GM19193 (cell line): ENCODE results near the gene CARD6.

Source experiments
- POLR2A ChIP-seq: IDR thresholded peaks from 4 replicates; pipeline ENCODE4 v1.6.1; 2011; ENCODE audit not compliant: insufficient read depth, insufficient read length; ENCODE audit errors: extremely low read depth

CARD6 gene

DNA sequence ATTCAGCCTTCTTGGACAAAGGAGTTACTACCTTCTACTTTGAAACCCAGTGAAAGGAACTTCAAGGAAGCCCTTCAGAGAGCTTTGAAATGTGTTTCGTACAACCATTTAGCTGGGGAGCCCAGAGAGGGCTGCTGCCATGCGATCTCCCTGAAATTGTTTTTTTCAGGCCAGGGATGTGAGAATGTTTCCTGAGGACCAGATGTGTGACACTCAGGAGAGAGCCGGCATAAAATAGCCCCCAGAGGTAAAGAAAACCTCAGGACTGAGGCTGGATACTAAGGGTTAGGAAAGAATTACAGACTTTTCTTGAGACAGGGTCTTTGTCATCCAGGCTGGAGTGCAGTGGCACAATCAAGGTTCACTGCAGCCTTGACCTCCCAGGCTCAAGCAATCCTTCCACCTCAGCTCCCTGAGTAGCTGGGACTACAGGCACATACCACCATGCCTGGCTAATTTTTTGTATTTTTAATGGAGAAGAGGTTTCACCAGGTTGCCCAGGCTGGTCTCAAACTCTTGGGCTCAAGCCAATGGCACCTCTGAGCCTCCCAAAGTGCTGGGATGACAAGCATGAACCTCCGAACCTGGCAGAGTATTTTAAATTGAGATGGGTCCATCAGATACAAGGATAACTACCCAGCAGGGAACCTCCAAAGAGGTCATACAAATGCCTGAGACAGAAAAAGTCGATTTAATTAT, 14.5 kb upstream of the CARD6 start:
- no peak for TF ChIP-seq POLR2A

DNA sequence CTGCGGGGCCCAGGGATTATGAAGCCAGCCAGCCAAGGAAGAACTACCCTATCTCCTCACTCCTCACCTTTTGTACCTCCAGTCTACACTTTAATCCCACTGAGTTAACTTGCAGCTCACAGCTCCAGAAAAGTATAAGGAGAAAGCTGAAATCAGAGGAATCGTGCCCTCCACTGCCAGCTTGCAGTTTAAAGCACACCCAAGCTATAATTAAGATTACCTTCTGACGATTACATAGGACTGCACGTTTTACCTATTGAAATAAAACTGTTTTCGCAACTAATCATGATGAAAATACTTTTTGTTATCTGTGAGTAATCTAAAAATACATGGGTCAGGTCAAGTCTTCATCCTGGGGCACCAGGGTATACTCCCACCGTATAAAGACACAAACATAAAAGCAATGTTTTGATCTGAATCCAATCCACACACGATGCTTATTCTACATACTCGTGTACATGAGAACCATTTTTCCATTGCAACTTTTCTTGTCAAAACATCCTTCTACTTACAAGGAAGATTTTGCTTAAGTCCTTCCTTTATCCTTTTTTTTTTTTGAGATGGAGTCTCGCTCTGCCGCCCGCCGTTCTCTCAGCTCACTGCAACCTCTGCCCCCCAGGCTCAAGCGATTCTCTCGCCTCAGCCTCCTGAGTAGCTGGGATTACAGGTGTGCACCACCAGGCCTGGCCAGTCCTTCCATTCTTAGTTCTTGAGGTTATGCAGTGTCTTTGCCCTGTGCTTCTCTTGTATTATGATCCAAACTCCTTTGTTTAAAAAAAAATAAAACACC, 13.8 kb upstream of the CARD6 start:
- no peak for TF ChIP-seq POLR2A

DNA sequence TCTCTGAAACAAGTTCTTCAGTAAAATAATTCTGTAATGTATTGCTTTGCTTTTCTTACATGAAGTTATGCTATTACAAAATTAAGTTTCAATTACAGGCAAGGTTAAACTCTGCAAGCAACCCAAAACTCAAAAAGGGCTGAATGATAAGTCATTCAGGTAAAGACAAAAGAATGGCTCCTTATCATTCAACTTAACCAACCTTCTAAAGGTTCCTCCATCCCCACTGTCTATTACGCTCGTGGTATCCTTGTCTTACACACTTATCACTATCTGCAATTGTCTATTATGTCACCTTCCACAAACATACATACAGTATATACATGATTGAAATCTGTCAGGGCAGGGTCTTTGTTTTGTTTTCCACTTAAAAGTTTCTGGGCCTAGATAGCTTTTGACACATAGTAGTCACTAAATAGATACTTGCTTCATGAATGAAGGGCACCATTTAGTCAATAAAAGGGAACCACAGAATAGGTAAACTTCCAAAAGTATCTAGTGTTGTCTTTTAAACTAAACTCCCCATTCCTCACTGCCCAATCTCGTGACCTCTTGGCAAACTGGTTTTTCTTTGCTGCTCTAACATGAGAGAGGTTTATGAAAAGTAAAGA, 13.0 kb upstream of the CARD6 start:
- peak; percentile 13 for TF ChIP-seq POLR2A

DNA sequence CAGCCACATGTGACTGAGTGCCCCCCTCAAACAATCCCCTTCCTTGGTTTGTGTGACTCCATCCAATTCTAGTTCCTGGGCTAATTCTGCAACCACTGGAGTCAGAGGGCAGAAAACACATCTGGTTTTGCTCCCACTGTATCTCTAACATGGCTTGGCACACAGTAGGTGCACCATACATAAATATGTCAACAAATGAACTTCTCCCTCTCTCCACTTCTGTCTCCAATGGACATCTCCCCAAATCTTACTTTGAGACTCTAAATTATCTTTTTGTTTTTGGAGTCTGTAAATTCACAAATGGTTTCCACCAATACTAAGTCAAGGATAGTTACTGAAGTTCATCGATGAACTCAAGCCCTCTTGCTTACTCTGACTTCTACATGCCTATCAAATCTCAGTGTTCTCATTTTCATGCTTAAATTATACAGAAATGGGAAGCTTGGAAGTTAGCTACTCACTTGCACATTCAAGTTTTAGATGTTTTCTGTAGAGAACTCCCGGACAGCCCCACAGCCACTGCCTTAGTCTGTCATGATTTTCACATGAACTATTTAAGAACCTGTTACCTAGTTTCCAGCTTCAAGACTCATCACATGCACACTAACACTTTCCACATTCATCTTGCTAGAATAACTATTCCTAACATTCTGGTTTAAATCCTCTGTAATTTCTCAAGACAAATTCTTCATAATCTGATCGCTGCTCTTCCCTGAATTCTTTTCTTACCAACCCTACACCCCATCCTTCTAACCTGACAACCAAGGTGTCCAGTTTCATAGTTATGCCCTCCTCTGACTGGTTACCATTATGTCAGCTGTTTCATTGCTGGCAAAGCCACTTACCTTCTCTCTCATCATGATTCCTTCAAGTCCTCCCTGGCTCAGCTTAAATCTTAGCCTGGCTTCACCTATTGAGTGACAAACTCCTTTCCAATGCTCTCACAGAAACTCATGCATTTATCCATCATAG, 12.2 kb upstream of the CARD6 start:
- no peak for TF ChIP-seq POLR2A

DNA sequence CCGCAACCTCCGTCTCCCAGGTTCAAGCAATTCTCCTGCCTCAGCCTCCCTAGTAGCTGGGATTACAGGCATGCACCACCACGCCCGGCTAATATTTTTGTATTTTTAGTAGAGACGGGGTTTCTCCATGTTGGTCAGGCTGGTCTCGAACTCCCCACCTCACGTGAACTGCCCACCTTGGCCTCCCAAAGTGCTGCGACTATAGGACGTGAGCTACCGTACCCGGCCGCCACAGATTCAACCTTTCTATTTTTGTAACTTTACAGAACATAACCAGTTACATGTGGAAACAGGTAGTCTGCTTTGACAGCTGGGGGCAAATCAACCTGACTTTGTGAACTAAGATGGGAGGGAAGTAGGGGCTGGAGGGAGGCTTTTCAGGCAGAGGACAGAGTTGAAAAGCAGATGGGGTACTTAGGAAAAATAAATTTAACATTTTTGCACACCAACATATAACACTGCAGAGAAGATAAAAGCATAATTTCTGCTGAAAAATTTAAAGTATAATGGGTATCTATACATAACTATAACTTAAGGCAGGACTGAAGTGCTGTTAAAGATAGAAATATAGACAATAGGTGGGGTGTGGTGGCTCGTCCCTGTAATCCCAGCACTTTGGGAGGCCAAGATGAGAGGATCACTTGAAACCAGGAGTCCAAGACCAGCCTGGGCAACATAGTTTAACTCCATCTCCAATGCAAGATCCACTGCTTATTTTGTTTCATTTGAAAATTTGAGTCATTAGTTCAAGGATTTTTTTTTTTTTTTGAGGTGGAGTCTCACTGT, 11.2 kb upstream of the CARD6 start:
- TF ChIP-seq POLR2A, result no peak

DNA sequence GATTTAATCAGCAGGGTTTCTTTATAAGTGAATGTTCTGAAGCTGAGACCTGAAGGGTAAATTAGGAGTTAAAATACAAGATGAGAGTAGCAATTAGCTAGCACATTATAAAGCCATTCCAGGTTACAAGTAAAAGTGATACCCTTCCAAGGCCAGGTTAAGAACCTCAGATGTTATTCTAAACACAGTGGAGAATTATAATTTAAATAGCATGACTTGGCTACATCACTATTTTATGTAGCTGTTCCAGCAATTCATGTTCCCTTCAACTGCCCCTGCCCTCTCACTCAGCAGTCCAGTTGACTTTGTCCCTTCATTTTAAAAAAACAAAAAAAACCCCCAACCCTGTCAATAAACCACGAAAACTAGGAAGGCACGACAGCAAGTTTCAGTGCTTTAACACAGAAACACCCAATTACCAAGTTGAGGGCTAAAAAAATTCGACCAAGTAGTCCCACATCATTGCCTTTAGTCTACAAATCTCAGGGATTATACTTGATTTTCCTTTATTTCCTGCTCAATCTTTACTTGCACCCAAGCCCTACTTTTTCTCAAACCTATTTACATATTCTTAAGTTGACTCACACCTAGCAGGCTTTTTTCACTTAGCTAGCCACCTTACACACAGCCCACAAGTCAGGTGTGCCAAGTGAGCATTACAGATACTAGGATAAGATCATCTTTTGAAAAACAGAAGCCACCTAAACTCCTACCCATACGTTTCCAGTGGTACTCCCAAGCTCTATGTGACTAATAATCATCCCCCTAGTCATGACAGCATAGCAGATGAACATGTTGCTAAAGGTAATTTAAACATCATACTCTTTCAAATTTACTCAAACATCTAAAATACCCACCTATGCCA, 9.6 kb upstream of the CARD6 start:
- TF ChIP-seq POLR2A, result no peak

DNA sequence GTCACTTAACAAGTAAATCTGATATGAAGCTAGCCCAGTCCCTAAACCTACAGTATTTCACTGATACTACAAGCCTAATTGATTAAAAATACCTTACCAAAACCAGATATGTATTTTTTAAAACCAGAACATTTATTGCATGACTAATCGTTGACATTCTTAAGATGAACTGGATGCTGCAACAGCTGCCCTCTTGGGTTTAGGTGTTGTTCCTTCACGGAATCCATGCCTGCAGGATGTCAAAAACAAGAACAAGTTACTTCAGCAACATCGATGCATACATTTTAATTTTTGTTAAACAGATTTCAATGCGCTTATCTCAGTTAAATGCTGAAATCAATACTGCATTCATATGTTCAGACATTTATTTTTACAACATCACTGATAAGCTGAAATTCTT, 8.8 kb upstream of the CARD6 start:
- no peak for TF ChIP-seq POLR2A

DNA sequence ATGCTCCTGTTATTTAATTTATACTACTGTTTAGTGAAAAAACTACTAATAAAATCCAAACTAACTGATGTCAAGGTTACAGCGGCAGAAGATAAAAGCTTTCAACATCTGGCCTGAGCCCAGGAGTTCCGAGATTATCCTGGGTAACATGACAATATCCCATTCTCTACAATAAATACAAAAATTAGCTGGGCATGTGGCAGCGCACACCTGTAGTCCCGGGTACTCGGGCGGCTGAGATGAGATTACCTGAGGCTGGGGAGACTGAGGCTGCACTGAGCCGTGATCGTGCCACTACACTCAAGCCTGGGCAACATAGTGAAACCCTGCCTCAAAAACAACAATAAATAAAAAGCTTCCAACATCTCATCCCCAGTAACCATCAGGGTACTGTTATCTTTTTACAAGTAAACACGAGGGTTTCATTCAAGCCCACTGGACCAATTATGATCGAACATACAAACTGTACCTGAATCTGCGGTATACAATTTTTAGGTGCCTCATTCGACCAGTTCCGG, 7.4 kb upstream of the CARD6 start:
- no peak for TF ChIP-seq POLR2A

DNA sequence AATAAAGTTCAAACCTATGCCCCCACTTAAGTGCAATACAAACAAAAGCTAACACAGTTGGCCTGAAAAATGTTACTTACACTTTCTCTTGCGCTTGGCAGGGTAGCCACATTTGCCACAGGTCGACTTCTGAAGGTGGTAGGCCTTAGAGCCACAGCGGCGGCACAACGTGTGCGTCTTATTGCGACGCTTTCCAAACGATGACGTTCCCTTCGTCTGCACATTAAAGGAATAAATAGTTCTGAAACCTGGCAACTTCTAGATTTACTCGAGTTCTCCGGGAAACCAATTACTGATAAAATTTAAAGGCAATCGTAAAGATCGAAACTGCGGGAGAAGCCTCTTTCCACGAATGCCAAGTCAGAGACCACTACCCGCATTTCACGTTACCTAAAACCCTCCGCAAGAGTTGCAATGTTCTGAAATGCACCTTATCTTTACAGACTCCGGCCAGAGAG, 6.7 kb upstream of the CARD6 start:
- TF ChIP-seq POLR2A, result no peak

DNA sequence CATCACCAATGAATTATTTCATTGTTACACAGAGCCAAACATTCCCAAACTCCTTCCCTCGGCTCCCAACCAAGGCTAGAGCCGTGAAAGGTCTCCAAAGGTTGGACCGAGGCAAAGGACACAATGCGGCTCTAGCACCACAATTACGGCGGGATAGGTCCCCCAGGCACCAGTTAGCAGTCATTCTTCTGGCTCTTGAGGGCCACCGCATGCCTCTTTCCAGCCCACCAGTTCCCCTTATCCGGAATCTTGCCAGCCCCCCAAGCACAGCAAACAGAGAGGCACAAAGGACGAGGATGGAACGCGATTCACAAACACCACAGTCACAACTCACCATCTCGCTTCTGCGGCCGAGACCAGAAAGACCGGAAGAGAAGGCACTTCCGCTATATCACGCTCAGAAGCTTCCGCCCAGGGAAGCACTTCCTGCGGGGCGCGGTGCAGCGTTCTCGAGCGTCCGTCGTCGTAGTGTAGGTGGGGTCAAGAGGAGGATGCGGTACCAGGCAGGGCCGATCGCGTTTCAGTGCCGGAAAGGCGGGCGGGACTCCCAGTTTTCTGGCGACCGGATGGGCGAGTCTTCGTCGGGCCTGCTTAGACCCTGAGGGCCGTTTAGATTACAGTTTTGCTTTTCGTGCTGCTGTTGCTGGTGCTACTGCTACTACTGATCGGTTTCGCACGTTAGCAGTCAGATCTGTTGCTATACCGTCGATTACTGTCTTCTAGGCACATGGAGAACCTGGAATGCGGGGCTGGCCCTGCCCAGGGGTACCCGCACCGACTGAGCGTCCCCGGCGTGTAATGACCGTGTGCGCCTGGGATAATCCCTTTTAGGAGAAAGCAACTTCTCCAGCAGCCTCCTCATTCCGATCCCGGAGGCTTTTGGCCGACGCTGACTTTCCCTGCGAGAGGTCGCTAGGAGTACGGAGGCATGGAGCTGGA, 6.0 kb upstream of the CARD6 start, which contains the start of gene RPL37:
TSS of gene RPL37 (minus strand) at position 374 of the 939 bp plus-strand sequence. CDS start at position 337, 37 bp downstream.
- peak; percentile 99 for TF ChIP-seq POLR2A

DNA sequence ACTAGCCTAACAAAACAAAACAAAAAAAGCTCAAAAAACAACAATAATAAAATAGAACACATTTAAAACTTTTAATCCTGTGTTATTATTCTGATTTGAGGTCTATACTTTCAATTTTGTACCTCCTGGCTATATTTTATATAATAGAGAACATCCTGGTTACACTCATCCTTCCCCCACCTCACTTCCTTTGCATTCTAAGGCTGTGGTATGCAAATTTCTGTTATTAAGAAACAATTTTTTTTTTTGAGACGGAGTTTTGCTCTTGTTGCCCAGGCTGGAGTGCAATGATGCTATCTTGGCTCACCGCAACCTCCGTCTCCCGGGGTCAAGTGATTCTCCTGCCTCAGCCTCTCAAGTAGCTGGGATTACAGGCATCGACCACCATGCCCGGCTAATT, 3.1 kb upstream of the CARD6 start:
- TF ChIP-seq POLR2A, result no peak

DNA sequence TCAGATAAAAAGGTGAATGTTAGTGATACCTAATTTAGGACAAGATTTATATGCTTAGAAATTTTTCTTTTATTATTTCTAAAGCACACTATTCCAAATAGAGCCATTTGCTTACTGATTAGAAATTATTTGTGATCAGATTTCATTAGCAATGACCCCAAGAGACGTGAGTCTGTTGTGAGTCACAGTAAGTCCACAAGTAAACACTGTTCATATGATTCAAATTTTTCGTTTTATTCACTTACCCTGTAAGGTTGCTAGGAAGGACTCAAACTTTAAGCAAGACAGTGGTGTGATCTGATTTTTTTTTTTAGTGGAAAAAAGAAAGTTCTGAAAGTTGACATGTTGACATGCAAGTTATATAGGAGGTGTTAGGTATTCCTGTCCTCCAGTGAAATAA, 1.2 kb downstream of the CARD6 start:
- TF ChIP-seq POLR2A, result no peak
